BE2C (cell line): Measurements from ENCODE around the gene GRIK4.

ENCODE experiments used
- DNase-seq: peaks from one replicate; pipeline ENCODE4 v3.0.0-alpha.2; 2020
- H3K27me3 ChIP-seq: fragments of 250-450 bp; sonication (Bioruptor Pico); 2 replicates; pipeline ENCODE4 v1.5.1; 2020; ENCODE audit warnings: mild to moderate bottlenecking
- H3K36me3 ChIP-seq: fragments of 250-450 bp; sonication (Bioruptor Pico); 2 replicates; pipeline ENCODE4 v1.5.1; 2020; ENCODE audit warnings: mild to moderate bottlenecking
- H3K4me1 ChIP-seq: fragments of 250-450 bp; sonication (Bioruptor Pico); 2 replicates; pipeline ENCODE4 v1.5.1; 2020
- H3K4me3 ChIP-seq: 2 replicates; pipeline ENCODE4 v1.5.1; 2011; ENCODE audit warnings: low read depth, low read length
- H3K9me3 ChIP-seq: fragments of 250-450 bp; sonication (Bioruptor Pico); 2 replicates; pipeline ENCODE4 v1.5.1; 2020
- CTCF ChIP-seq: IDR thresholded peaks from 2 replicates; pipeline ENCODE4 v1.5.1; 2012; ENCODE audit warnings: mild to moderate bottlenecking, low read depth, low read length

Gene GRIK4

GRCh38 chr11:120807414-120808150, 296.0 kb downstream of the GRIK4 start:
- H3K4me1 ChIP-seq, result no peaks in the 10 kb centered on the region
- TF ChIP-seq CTCF, result no peak
- DNase-seq, result no peak
- no peaks in the 10 kb centered on the region for H3K27me3 ChIP-seq
- H3K9me3 ChIP-seq, result no peaks in the 10 kb centered on the region
- H3K4me3 ChIP-seq, result no peak overlapping the region
- H3K36me3 ChIP-seq, result no peaks in the 10 kb centered on the region

- DNase-seq, result no peak
- no peaks in the 10 kb centered on the region for H3K4me1 ChIP-seq
- H3K27me3 ChIP-seq, result no peaks in the 10 kb centered on the region
- H3K9me3 ChIP-seq, result no peaks in the 10 kb centered on the region
- no peak overlapping the region for H3K4me3 ChIP-seq
- no peak for TF ChIP-seq CTCF
- no peaks in the 10 kb centered on the region for H3K36me3 ChIP-seq
Measured at GRCh38 chr11:120808616-120809050, 297.1 kb downstream of the GRIK4 start.

GRCh38 chr11:120810251-120810650, 298.7 kb downstream of the GRIK4 start:
- no peaks in the 10 kb centered on the region for H3K36me3 ChIP-seq
- no peak overlapping the region for H3K4me3 ChIP-seq
- TF ChIP-seq CTCF, result no peak
- no peaks in the 10 kb centered on the region for H3K4me1 ChIP-seq
- DNase-seq, result no peak
- no peaks in the 10 kb centered on the region for H3K27me3 ChIP-seq
- no peaks in the 10 kb centered on the region for H3K9me3 ChIP-seq

- no peak for TF ChIP-seq CTCF
- Histone ChIP-seq H3K4me3 (no peak overlapping the region), H3K27me3 (no peaks in the 10 kb centered on the region), H3K4me1 (no peaks in the 10 kb centered on the region), H3K36me3 (no peaks in the 10 kb centered on the region), H3K9me3 (no peaks in the 10 kb centered on the region)
- no peak for DNase-seq
Measured at GRCh38 chr11:120811199-120811598, 299.7 kb downstream of the GRIK4 start.

GRCh38 chr11:120811731-120812130, 300.2 kb downstream of the GRIK4 start:
- Histone ChIP-seq H3K4me3 (no peak overlapping the region), H3K9me3 (no peaks in the 10 kb centered on the region), H3K4me1 (no peaks in the 10 kb centered on the region), H3K36me3 (no peaks in the 10 kb centered on the region), H3K27me3 (no peaks in the 10 kb centered on the region)
- DNase-seq, result no peak
- TF ChIP-seq CTCF, result no peak

- Histone ChIP-seq H3K27me3 (no peaks in the 10 kb centered on the region), H3K4me1 (no peaks in the 10 kb centered on the region), H3K4me3 (no peak overlapping the region), H3K36me3 (no peaks in the 10 kb centered on the region), H3K9me3 (no peaks in the 10 kb centered on the region)
- TF ChIP-seq CTCF, result no peak
- no peak for DNase-seq
Measured at GRCh38 chr11:120814531-120815318, 303.2 kb downstream of the GRIK4 start.
